Choroid plexus epithelial cell (primary cell): ENCODE results near the gene UNC5C.

Experiments used
- DNase-seq: peaks from one replicate; pipeline ENCODE4 v3.0.0-alpha.2; 2010; ENCODE audit warnings: low read depth
- H3K4me3 ChIP-seq: 2 replicates; pipeline ENCODE4 v1.5.1; 2011; ENCODE audit warnings: low read depth, mild to moderate bottlenecking, control low read depth, low read length, moderate library complexity
- TF ChIP-seq, protein P1 (sequence below): conservative IDR thresholded peaks from 2 replicates; pipeline ENCODE4 v1.5.1; 2011; ENCODE audit warnings: low read depth, mild to moderate bottlenecking, control low read depth, inconsistent platforms, low read length, moderate library complexity

The UNC5C gene

DNA sequence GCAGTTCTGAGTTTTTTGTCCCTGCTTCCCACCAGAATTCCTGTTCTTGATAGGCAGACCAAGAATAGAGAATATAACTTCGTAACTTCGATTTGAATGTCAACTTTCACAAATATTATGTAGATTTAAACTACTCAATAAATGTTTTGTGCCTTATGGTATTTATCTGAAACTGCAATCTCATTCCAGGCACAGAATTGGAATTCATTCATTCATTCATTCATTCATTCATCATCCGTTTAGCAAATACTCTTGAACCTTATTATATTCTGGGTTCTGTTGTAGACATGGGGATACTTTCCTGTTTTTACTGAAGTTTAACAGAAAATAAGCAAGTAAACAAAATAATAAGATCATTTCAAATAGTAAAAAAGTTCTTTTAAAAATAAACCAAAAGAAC is 324.4 kb downstream of the UNC5C start:
- TF ChIP-seq, protein P1, sequence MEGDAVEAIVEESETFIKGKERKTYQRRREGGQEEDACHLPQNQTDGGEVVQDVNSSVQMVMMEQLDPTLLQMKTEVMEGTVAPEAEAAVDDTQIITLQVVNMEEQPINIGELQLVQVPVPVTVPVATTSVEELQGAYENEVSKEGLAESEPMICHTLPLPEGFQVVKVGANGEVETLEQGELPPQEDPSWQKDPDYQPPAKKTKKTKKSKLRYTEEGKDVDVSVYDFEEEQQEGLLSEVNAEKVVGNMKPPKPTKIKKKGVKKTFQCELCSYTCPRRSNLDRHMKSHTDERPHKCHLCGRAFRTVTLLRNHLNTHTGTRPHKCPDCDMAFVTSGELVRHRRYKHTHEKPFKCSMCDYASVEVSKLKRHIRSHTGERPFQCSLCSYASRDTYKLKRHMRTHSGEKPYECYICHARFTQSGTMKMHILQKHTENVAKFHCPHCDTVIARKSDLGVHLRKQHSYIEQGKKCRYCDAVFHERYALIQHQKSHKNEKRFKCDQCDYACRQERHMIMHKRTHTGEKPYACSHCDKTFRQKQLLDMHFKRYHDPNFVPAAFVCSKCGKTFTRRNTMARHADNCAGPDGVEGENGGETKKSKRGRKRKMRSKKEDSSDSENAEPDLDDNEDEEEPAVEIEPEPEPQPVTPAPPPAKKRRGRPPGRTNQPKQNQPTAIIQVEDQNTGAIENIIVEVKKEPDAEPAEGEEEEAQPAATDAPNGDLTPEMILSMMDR: no peak
- no peak overlapping the region for H3K4me3 ChIP-seq
- no peak for DNase-seq

DNA sequence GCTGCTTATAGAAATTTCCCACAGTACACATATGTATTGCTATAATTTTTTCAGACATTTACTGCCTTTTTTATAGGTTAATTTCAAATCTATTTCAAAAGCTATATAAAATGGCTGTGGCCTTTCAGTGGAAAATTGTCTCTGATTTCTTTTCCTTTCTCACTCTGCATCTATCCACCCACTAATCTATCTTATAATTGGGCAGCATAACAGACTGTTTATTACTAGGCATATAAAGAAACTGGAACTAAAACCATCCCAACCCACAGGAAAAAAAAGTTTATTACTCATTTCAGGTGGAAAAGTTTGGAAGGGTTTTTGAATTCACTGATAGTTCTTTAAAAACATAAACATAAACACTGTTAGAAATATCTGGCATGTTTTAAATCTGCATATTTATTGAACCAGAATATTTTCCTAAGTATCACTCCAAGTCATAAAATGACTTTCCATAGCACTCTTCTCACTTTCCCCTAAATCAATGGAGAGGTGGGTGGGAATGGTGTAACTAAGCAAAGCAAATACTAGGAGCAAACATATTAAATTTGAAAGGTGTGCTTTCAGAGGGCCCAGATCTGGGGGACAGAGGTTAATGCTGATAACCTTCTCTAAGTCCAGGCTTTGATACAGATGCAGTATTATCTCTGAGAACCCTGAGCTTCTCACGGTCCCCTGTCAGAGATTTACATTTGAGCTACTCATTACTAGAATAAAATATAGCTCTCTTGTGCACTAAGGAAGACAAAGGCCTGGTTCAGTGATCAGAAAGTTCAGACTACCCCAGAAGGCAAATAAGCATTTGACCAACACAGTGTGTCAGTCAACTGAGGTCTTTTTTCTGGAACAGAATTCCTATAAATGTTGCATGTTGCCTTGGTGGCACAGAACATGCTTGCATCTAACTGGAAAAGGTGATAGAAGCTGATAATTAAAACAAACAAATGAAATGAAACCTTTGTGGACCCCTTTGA is 328.3 kb downstream of the UNC5C start:
- DNase-seq: no peak
- no peak overlapping the region for H3K4me3 ChIP-seq
- TF ChIP-seq, protein P1: no peak

GRCh38 chr4:95219109-95219508 is 329.7 kb downstream of the UNC5C start:
- H3K4me3 ChIP-seq: no peak overlapping the region
- TF ChIP-seq, protein P1: no peak
- DNase-seq: peak; percentile 15

DNA sequence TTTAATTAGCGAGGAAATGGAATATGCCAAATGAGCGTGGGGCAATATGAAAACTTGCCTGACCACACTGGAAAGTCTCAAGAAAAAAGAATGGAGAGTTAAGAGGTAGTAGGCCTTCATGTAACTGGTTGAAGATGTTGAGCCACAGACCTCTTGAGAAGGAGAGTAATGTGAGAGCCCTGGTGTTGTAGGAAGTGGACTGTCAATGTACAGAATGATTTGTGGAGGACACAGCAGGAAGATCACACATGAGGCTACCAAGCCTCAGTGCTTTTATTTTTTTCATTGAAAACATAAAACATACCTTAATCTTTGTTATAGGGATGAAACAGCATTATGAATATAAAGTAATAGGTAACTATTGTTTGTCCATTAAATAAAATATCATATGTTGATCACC is 331.6 kb downstream of the UNC5C start:
- DNase-seq: no peak
- TF ChIP-seq, protein P1: no peak
- H3K4me3 ChIP-seq: no peak overlapping the region

DNA sequence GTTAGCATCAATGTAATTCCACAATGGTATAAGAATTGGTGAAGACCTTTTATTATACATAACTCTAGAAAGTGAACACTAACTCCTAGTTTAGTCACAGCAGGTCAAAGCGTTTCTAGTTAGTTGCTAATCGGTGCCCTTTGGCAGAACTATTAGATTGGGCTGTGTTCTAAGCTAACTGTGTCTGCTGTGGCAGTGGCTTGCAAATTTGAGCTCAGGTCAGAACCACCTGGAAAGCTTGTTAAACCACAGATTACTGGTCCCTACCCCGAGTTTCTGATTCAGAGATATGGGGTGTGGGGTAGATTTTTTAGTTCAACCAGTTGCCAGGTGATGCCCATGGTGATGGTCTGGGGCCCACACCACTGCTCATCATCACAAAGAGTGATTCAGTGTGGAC is 332.1 kb downstream of the UNC5C start:
- DNase-seq: no peak
- TF ChIP-seq, protein P1: no peak
- H3K4me3 ChIP-seq: no peak overlapping the region

DNA sequence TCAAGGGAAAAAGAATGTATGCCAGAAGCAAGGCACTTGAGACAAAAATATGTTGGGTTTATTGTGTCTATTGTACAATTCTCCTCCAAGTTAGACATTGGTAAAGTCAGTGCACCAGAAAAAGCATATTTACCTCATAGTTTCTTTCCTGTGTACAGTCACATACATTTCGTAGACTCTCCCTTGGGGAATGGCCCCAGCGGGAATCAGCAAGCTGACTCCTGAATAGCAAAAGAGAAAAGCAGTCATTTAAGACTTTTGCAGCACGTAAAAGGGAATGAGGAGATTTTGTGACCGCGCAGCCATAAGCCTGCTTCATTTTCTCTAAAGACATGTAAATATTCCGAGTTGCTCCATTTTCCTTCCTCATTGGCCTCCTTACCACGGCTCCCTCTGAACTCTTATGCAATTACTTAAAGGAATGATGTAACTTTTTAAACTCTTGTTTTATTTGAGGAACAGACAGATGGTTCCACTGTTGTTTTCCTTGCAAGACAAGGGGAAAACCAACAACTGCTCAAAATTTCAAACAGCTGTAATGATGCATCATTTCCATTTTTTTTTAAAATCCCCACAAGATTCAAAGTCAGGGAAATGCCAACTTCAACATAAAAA is 332.7 kb downstream of the UNC5C start:
- TF ChIP-seq, protein P1: no peak
- H3K4me3 ChIP-seq: no peak overlapping the region
- peak; percentile 34 for DNase-seq
